ENCODE results near the gene STIM2.

DNA sequence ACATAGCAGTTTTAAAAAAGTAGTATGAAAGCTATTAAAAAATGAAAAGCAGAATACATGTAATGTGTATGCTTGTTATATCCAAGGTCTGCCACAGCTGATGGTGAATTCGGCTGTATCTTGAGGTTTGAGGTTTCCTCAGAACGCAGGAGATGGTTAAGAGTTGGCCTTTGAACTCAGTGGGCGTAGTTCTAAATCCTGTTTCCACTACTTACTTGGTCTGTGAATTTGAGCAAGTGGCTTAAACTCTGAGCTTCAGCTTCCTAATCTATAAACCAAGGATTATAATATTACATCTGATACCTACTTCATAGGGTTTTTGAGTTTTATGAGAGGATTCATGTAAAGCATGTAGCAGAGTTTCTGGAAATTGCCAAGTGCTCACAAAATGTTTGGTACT is 125.2 kb downstream of the STIM2 start:
- TF ChIP-seq, protein P1, sequence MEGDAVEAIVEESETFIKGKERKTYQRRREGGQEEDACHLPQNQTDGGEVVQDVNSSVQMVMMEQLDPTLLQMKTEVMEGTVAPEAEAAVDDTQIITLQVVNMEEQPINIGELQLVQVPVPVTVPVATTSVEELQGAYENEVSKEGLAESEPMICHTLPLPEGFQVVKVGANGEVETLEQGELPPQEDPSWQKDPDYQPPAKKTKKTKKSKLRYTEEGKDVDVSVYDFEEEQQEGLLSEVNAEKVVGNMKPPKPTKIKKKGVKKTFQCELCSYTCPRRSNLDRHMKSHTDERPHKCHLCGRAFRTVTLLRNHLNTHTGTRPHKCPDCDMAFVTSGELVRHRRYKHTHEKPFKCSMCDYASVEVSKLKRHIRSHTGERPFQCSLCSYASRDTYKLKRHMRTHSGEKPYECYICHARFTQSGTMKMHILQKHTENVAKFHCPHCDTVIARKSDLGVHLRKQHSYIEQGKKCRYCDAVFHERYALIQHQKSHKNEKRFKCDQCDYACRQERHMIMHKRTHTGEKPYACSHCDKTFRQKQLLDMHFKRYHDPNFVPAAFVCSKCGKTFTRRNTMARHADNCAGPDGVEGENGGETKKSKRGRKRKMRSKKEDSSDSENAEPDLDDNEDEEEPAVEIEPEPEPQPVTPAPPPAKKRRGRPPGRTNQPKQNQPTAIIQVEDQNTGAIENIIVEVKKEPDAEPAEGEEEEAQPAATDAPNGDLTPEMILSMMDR (IDR thresholded peaks at IDR 0.05; ENCODE audit: low read length), result no peak
- TF ChIP-seq EZH2 (IDR thresholded peaks at IDR 0.05; ENCODE audit: borderline replicate concordance, low read length), result no peak

All from OCI-LY1 (cell line).